Muscle layer of colon (tissue), 2 donors: ENCODE measurements around the gene WWC1.
"Not testable (repeated sequence)": the region's sequence is repeated elsewhere in the genome, so short reads cannot be mapped to it uniquely, and the experiment has no call there.

Experiments
- H3K27ac ChIP-seq: one replicate; pipeline ENCODE4 v1.7.0; 2013; ENCODE audit warnings: low read depth, mild to moderate bottlenecking, low read length, moderate library complexity
- H3K27me3 ChIP-seq, 2 donors: one replicate each; pipeline ENCODE4 v1.7.0; 2013; ENCODE audit warnings: low read length in 2 of 2, mild to moderate bottlenecking in 2 of 2; ENCODE audit not compliant: insufficient read depth in 2 of 2, control insufficient read depth in 1 of 2
- H3K36me3 ChIP-seq: one replicate; pipeline ENCODE4 v1.7.0; 2013; ENCODE audit warnings: mild to moderate bottlenecking, low read length; ENCODE audit not compliant: insufficient read depth
- H3K4me1 ChIP-seq: one replicate; pipeline ENCODE4 v1.7.0; 2013; ENCODE audit warnings: mild to moderate bottlenecking, low read length; ENCODE audit not compliant: insufficient read depth
- H3K4me3 ChIP-seq, 2 donors: one replicate each; pipeline ENCODE4 v1.7.0; 2013; ENCODE audit warnings: low read length in 2 of 2, low read depth in 1 of 2, mild to moderate bottlenecking in 1 of 2, moderate library complexity in 1 of 2
- H3K9ac ChIP-seq: one replicate; pipeline ENCODE4 v1.7.0; 2013; ENCODE audit warnings: low read length
- H3K9me3 ChIP-seq: one replicate; pipeline ENCODE4 v1.7.0; 2013; ENCODE audit warnings: mild to moderate bottlenecking, low read length
- donor health status: abdominal sarcoma.
- donor health status: Adenocarcinoma of cecum.

The WWC1 gene

GRCh38 chr5:168301593-168302390 is 10.3 kb downstream of the WWC1 start:
- no peak overlapping the region for H3K27ac ChIP-seq
- H3K9ac ChIP-seq = no peak overlapping the region
- H3K4me3 ChIP-seq = no peak overlapping the region
- no peaks in the 10 kb centered on the region for H3K9me3 ChIP-seq
- H3K36me3 ChIP-seq = no peaks in the 10 kb centered on the region
- H3K27me3 ChIP-seq = no peaks in the 10 kb centered on the region
- no peaks in the 10 kb centered on the region for H3K4me1 ChIP-seq

GRCh38 chr5:168302785-168303184 is 11.3 kb downstream of the WWC1 start:
- H3K36me3 ChIP-seq = no peaks in the 10 kb centered on the region
- H3K4me3 ChIP-seq = no peak overlapping the region
- no peaks in the 10 kb centered on the region for H3K4me1 ChIP-seq
- no peak overlapping the region for H3K27ac ChIP-seq
- no peaks in the 10 kb centered on the region for H3K9me3 ChIP-seq
- no peak overlapping the region for H3K9ac ChIP-seq
- H3K27me3 ChIP-seq = no peaks in the 10 kb centered on the region

DNA sequence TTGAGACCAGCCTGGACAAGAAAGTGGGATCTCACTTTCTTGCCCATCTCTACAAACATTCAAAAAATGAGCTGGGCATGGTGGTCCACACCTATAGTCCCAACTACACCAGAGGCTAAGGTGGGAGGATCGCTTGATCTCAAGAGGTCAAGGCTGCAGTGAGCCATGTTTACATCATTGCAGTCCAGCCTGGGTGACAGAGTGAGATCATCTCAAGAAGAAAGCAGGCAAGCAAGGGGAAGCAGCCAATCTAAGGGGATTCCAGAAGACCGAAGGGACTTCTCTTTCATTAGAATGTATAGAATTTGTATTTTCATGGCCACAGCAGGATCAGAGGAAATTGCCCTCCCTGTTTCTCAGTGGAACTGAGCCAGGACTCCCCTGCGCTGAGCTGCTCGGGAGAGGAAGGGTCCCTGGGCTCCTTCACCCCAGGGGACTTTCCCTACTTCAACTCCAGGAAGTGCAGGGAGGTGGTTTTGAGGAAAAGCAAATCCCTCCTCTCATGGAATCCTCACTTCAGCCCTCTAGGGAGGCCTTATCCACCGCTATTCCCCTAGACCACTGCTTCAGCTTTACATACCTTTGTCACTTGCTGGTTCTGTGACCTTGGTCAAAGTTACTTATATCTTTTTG is 12.1 kb downstream of the WWC1 start:
- Histone ChIP-seq H3K36me3 (no peaks in the 10 kb centered on the region), H3K9ac (no peak overlapping the region), H3K9me3 (no peaks in the 10 kb centered on the region), H3K27ac (no peak overlapping the region), H3K4me3 (no peak overlapping the region), H3K4me1 (no peaks in the 10 kb centered on the region), H3K27me3 (no peaks in the 10 kb centered on the region)

GRCh38 chr5:168304349-168304748 is 12.9 kb downstream of the WWC1 start:
- no peaks in the 10 kb centered on the region for H3K9me3 ChIP-seq
- no peak overlapping the region for H3K9ac ChIP-seq
- H3K4me3 ChIP-seq = no peak overlapping the region
- H3K36me3 ChIP-seq = no peaks in the 10 kb centered on the region
- H3K27ac ChIP-seq = no peak overlapping the region
- H3K4me1 ChIP-seq = no peaks in the 10 kb centered on the region
- no peaks in the 10 kb centered on the region for H3K27me3 ChIP-seq

DNA sequence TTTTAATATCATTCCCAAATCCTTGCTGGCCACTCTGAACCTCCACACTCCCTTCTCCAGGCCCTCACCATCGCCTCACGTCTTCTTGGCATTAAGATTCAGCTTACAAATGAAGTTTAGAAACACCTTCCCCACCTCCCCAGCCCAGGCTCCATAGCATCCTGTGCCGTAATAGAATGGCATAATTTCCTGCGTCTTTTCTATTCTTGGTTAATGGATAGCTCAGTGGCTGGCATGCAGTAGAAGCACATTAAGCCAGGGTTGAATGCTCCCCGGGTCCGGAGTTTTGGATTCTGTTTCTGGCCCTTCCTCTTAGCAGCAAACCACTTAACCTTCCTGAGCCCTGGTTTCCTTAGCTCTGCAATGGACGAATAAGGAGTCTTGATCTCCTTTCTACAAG is 13.8 kb downstream of the WWC1 start:
- no peaks in the 10 kb centered on the region for H3K9me3 ChIP-seq
- H3K9ac ChIP-seq = no peak overlapping the region
- H3K4me1 ChIP-seq = no peaks in the 10 kb centered on the region
- no peaks in the 10 kb centered on the region for H3K27me3 ChIP-seq
- no peak overlapping the region for H3K4me3 ChIP-seq
- H3K36me3 ChIP-seq = no peaks in the 10 kb centered on the region
- H3K27ac ChIP-seq = no peak overlapping the region

DNA sequence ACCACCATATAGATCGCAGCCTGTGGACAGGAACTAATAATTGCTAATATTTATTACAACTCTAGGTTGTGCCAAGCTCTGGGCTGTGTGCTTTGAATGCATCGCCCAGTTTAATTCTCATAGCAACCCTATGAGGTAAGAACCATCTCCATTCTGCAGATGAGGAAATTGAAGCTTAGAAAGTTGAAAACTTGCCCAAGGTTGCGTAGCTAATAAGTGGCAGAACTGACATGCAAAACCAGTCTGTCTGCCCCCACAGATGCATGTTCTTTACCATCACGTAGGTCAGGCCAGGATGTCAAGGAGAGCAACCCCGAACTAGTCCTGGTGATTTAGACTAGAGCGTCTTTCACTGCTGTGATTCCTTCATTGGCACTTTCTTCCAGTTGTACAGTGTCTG is 15.6 kb downstream of the WWC1 start:
- H3K36me3 ChIP-seq = no peaks in the 10 kb centered on the region
- H3K27me3 ChIP-seq = no peaks in the 10 kb centered on the region
- no peak overlapping the region for H3K4me3 ChIP-seq
- no peak overlapping the region for H3K27ac ChIP-seq
- H3K9me3 ChIP-seq = no peaks in the 10 kb centered on the region
- H3K4me1 ChIP-seq = no peaks in the 10 kb centered on the region
- H3K9ac ChIP-seq = no peak overlapping the region

GRCh38 chr5:168307925-168308584 is 16.6 kb downstream of the WWC1 start:
- Histone ChIP-seq H3K36me3 (no peaks in the 10 kb centered on the region), H3K9ac (no peak overlapping the region), H3K4me3 (no peak overlapping the region), H3K4me1 (no peaks in the 10 kb centered on the region), H3K27me3 (no peaks in the 10 kb centered on the region), H3K27ac (no peak overlapping the region), H3K9me3 (no peaks in the 10 kb centered on the region)

- Histone ChIP-seq H3K36me3 (no peaks in the 10 kb centered on the region), H3K27me3 (no peaks in the 10 kb centered on the region), H3K27ac (no peak overlapping the region)
Measured at GRCh38 chr5:168308976-168309598, 17.6 kb downstream of the WWC1 start.

DNA sequence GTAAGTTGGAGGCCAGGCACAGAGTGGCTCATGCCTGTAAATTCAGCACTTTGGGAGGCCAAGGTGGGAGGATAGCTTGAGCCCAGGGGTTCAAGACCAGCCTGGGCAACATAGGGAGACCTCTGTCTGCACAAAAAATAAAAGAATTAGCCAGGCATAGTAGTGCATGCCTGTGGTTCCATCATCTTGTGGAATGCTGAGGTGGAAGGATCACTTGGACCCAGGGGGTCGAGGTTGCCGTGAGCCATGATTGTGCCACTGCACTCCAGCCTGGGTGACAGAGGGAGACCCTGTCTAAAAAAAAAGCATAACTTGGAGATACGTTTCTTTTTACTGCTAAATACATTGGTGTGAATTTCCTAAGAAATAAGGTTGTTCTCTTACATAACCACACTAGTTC is 19.1 kb downstream of the WWC1 start:
- H3K36me3 ChIP-seq, H3K4me3 ChIP-seq, H3K9me3 ChIP-seq, H3K27me3 ChIP-seq, H3K27ac ChIP-seq, H3K4me1 ChIP-seq, H3K9ac ChIP-seq: not testable (repeated sequence)

More at GRCh38 chr5:168308976-168309598, 17.6 kb downstream of the WWC1 start:
- Histone ChIP-seq H3K4me3 (no peak overlapping the region), H3K9me3 (no peaks in the 10 kb centered on the region), H3K4me1 (no peaks in the 10 kb centered on the region), H3K9ac (no peak overlapping the region)

DNA sequence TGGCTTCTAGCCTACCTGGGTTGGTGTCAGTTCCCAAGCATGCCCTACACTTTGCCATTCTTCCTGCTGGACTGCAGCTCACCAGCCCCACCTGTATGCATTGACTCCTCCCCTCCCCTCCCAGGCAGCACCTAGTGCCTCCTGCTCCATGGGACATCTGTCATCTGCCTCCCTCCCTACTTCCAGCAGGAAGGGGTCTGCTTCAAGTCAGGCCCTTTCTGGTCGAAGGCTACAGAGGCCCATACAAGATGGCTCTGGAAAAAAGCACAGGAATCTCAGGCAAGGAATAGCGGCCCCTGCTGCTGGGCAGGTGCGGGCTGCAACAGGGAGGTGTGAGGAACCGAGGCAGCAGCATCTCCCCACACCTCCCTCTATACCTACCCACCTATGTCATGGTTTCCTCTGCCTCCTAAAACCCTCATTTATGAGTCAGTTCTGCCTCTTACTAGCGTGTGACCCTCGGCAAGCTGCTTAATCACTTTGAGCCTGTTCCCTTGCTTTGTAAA is 19.7 kb downstream of the WWC1 start:
- H3K27ac ChIP-seq = no peak overlapping the region

GRCh38 chr5:168312606-168313295 is 21.3 kb downstream of the WWC1 start:
- H3K9ac ChIP-seq = no peak overlapping the region
- no peaks in the 10 kb centered on the region for H3K9me3 ChIP-seq
- H3K27ac ChIP-seq = no peak overlapping the region
- no peaks in the 10 kb centered on the region for H3K36me3 ChIP-seq
- no peaks in the 10 kb centered on the region for H3K27me3 ChIP-seq
- H3K4me3 ChIP-seq = no peak overlapping the region
- H3K4me1 ChIP-seq = no peaks in the 10 kb centered on the region

More for the DNA sequence above, 19.7 kb downstream of the WWC1 start:
- Histone ChIP-seq H3K4me1 (no peaks in the 10 kb centered on the region), H3K27me3 (no peaks in the 10 kb centered on the region), H3K4me3 (no peak overlapping the region), H3K9me3 (no peaks in the 10 kb centered on the region), H3K9ac (no peak overlapping the region), H3K36me3 (no peaks in the 10 kb centered on the region)
